Activated CD8-positive, alpha-beta T cell treated with anti-CD3 and anti-CD28 coated beads for 36 hours (primary cell): Measurements from ENCODE around the gene KDM2A. TPM values are rescaled to one million over a fixed set of nuclear protein-coding genes. Genes with fewer than 3 reads are reported as not detected.

ENCODE experiments used
- ATAC-seq: fragments of 200-7000 bp; cut with Tn5 transposase; one replicate; pipeline ENCODE4 v1.10.0; 2021; ENCODE audit warnings: mild to moderate bottlenecking, moderate library complexity
- CTCF ChIA-PET: fragments of 350-600 bp; sonication (Branson Sonifier 250); formaldehyde crosslinking; loops from one replicate; lab custom pipeline; 2021; ENCODE audit warnings: antibody characterized with exemption; lab: Charles Lee
- POLR2A ChIA-PET: fragments of 350-600 bp; sonication (Branson Sonifier 250); formaldehyde crosslinking; loops from one replicate; lab custom pipeline; 2021; ENCODE audit warnings: antibody characterized with exemption; lab: Charles Lee
- DNase-seq: peaks from one replicate; pipeline ENCODE4 v3.0.0-alpha.2; 2020
- H3K27ac Mint-ChIP-seq: one replicate; pipeline ENCODE4 v1.8.0; 2021; ENCODE audit warnings: mild to moderate bottlenecking, mixed read lengths
- H3K27me3 Mint-ChIP-seq: one replicate; pipeline ENCODE4 v1.8.0; 2021; ENCODE audit warnings: mixed read lengths
- H3K36me3 Mint-ChIP-seq: one replicate; pipeline ENCODE4 v1.8.0; 2021; ENCODE audit warnings: low read depth, mixed read lengths
- H3K4me1 Mint-ChIP-seq: one replicate; pipeline ENCODE4 v1.8.0; 2021; ENCODE audit warnings: low read depth, mixed read lengths
- H3K4me3 Mint-ChIP-seq: one replicate; pipeline ENCODE4 v1.8.0; 2021; ENCODE audit warnings: mild to moderate bottlenecking, moderate library complexity, mixed read lengths
- H3K9me3 Mint-ChIP-seq: one replicate; pipeline ENCODE4 v1.8.0; 2021; ENCODE audit warnings: mixed read lengths
- CTCF ChIP-seq: fragments of 200-600 bp; IDR thresholded peaks from one replicate; pipeline ENCODE4 v1.8.0; 2022; ENCODE audit warnings: antibody characterized with exemption, mild to moderate bottlenecking
- intact Hi-C: fragments of 100-400 bp; cut with micrococcal nuclease; formaldehyde crosslinking; loops from one replicate; pipeline ENCODE4 v1.10.0; 2022
- total RNA-seq, 2 experiments: library from RNA; stranded (reverse); gene quantifications; one replicate each; pipeline ENCODE4 v1.2.3, GENCODE V29; 2021

KDM2A gene
- total RNA-seq, 2 experiments from 2014 or later, result 79.6 to 88.1 TPM

GRCh38 chr11:67299471-67300191 is 180.6 kb downstream of the KDM2A start:
- no peak for DNase-seq
- Mint-ChIP-seq H3K27ac (no peak overlapping the region), H3K9me3 (peaks cover 15% of the 10 kb centered on the region), H3K4me3 (no peak overlapping the region), H3K36me3 (peaks cover 47% of the 10 kb centered on the region), H3K27me3 (no peaks in the 10 kb centered on the region), H3K4me1 (peaks cover 18% of the 10 kb centered on the region)
- ChIA-PET CTCF (interaction anchor here (1.0 to 1.8 kb wide), 5 partner anchors 18 to 102 kb away, joined by 3 to 6 read pairs (median 3); partner anchors contain the start of genes POLD4 and PPP1CA), POLR2A (interaction anchor here (1.0 to 6.9 kb wide), 7 partner anchors 9 to 60 kb away, joined by 3 to 88 read pairs (median 4); partner anchors contain the start of genes ANKRD13D and GRK2)
- TF ChIP-seq CTCF, result no peak
- ATAC-seq, result no peak
- intact Hi-C loops, result no loop called here

GRCh38 chr11:67300256-67300755 is 181.2 kb downstream of the KDM2A start:
- Mint-ChIP-seq H3K9me3 (peaks cover 14% of the 10 kb centered on the region), H3K4me1 (peaks cover 18% of the 10 kb centered on the region), H3K36me3 (peaks cover 42% of the 10 kb centered on the region), H3K27me3 (no peaks in the 10 kb centered on the region), H3K27ac (no peak overlapping the region), H3K4me3 (no peak overlapping the region)
- CTCF ChIA-PET, result interaction anchor here (0.9 to 1.3 kb wide), 2 partner anchors 45 to 51 kb away, joined by 3 to 4 read pairs; no protein-coding TSS in a partner anchor
- DNase-seq (no peak), ATAC-seq (no peak)
- POLR2A ChIA-PET, result interaction anchor here (0.7 to 6.9 kb wide), 5 partner anchors 10 to 60 kb away, joined by 3 to 88 read pairs (median 4); partner anchors contain the start of gene ANKRD13D
- TF ChIP-seq CTCF, result no peak
- intact Hi-C loops, result no loop called here

GRCh38 chr11:67300756-67301312 is 181.8 kb downstream of the KDM2A start:
- POLR2A ChIA-PET, result interaction anchor here (0.7 to 6.9 kb wide), 4 partner anchors 11 to 61 kb away, joined by 3 to 88 read pairs (median 4); partner anchors contain the start of gene ANKRD13D
- no peaks in the 10 kb centered on the region for H3K27me3 Mint-ChIP-seq
- peaks cover 18% of the 10 kb centered on the region for H3K4me1 Mint-ChIP-seq

GRCh38 chr11:67301313-67301921 is 182.4 kb downstream of the KDM2A start:
- H3K27ac Mint-ChIP-seq, result no peak overlapping the region
- no peak for TF ChIP-seq CTCF
- H3K9me3 Mint-ChIP-seq, result peaks cover 6% of the 10 kb centered on the region
- CTCF ChIA-PET, result interaction anchor here (0.7 to 4.5 kb wide), 3 partner anchors 15 to 44 kb away, joined by 3 to 23 read pairs (median 3); no protein-coding TSS in a partner anchor
- no peaks in the 10 kb centered on the region for H3K27me3 Mint-ChIP-seq
- intact Hi-C loops, result no loop called here
- no peak overlapping the region for H3K4me3 Mint-ChIP-seq
- peaks cover 33% of the 10 kb centered on the region for H3K36me3 Mint-ChIP-seq
- DNase-seq (no peak), ATAC-seq (no peak)
- H3K4me1 Mint-ChIP-seq, result peaks cover 18% of the 10 kb centered on the region
- POLR2A ChIA-PET, result interaction anchor here (0.7 to 6.9 kb wide), 3 partner anchors 11 to 34 kb away, joined by 3 to 88 read pairs (median 4); partner anchors contain the start of gene ANKRD13D

More at GRCh38 chr11:67300756-67301312, 181.8 kb downstream of the KDM2A start:
- Mint-ChIP-seq H3K4me3 (no peak overlapping the region), H3K36me3 (peaks cover 38% of the 10 kb centered on the region), H3K9me3 (peaks cover 12% of the 10 kb centered on the region), H3K27ac (no peak overlapping the region)
- ATAC-seq (no peak), DNase-seq (no peak)
- CTCF ChIA-PET, result interaction anchor here (0.7 to 1.3 kb wide), 3 partner anchors 23 to 51 kb away, joined by 3 to 4 read pairs (median 3); no protein-coding TSS in a partner anchor
- TF ChIP-seq CTCF, result no peak
- intact Hi-C loops, result no loop called here
